Adipose tissue (tissue), 3 donors: ENCODE results near the gene ANKRD44. TPM values are rescaled to one million over a fixed set of nuclear protein-coding genes. Genes with fewer than 3 reads are reported as not detected.

Experiments
- H3K27ac ChIP-seq: one replicate; pipeline ENCODE4 v1.5.1; 2013; ENCODE audit warnings: low read depth, low read length
- WGBS, 3 donors: extraction: QIAGEN DNeasy Blood & Tissue Kit; methylation state at CpG; one replicate each; pipeline ENCODE4 v1.1.7; 2013; 5-methylcytosine and 5-hydroxymethylcytosine counted together
- polyA plus RNA-seq, 3 donors: library from polyadenylated mRNA; stranded (reverse); fragments of 200-250 nt; gene quantifications; one replicate each; pipeline ENCODE4 v1.2.3, GENCODE V29; 2013
- donor health status: healthy with polysubstance abuse.
- donor health status: Bipolar disorder and iron deficiency.
- donor health status: healthy.

The ANKRD44 gene
- polyA plus RNA-seq, 3 donors, result 1.3 to 4.2 (median 3.5) TPM

DNA sequence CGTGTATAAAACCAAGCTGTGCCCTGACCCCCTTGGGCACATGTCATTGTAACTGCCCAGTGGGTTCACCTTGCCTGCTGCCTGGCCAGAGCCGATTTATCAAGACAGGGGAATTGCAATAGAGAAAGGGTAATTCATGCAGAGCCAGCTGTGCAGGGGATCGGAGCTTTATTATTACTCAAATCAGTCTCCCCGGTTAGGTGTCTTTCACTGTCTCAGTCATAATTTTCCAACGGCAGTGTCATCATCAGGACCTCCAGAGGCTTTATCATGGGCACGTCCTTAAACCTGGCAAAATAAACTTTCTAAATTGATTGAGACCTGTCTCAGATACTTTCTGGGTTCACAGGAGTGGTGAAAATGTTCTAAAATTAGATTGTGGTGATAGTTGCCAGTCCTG lies 354.5 kb downstream of the ANKRD44 start:
- 71 to 87% (median 85%) methylated on average over 6 of the region's 6 CpGs for WGBS, 3 donors
- H3K27ac ChIP-seq, result no peak overlapping the region

DNA sequence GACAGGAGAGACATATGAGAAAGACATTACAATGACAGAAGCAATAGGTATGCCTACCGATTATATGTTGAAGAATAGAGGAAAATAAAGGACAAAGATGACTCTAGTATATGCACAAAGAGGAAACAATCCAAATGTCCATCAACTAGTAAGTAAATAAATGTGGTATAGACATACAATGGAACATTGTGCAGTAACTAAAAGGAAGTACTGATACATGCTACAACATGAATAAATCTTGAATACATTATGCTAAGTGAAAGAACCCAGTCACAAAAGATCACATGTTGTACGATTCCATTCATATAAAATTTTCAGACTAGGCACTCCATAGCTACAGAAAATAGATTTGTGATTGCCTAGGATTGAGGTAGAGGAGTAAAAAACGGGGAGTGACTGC lies 355.5 kb downstream of the ANKRD44 start:
- 56 to 77% (median 56%) methylated on average over 3 of the region's 3 CpGs for whole genome bisulfite sequencing, 3 donors
- no peak overlapping the region for H3K27ac ChIP-seq

- WGBS, 3 donors, result 68 to 97% (median 92%) methylated on average over 5 of the region's 5 CpGs
- no peak overlapping the region for H3K27ac ChIP-seq
Measured at GRCh38 chr2:196954001-196954400, 356.6 kb downstream of the ANKRD44 start.

DNA sequence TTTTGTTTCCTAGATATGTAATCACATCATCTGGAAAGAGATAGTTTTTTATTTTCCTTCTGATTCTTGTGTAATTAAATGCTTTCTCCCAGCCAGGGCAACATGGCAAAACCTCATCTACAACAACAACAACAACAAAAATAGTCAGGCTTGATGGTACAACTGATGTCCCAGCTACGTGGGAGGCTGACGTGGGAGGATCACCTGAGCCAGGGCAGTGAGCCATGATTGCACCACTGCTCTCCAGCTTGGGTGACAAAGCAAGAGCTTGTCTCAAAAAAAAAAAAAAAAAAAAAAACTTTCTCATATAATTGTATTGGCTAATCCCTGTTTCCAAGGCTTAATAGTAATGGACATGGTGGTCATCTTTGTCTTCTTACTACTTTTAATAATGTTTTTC lies 357.6 kb downstream of the ANKRD44 start:
- no peak overlapping the region for H3K27ac ChIP-seq
- 86 to 91% (median 90%) methylated on average over 2 of the region's 2 CpGs for WGBS, 3 donors

- H3K27ac ChIP-seq, result no peak overlapping the region
- whole genome bisulfite sequencing, 3 donors, result 63 to 72% (median 67%) methylated on average over 2 of the region's 2 CpGs
Measured at GRCh38 chr2:196951973-196952372, 358.6 kb downstream of the ANKRD44 start.

DNA sequence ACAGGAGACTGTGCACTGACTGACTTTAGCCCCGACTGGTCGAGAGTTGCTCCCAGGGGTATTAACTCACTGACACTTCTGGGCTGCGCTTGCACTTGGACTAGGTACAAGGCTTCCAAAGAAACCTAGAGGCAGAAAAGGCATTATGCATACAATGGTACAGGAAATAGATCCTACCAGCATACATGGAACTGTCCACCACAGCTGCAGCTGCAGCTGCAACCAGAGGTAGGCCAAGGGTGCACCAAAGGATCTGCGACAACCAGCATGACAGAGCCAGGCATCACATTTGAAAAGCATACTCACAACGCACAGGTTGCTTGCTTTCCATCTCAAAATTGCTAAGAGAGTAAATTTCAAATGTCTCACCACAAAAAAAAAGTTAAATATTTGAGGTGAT lies 361.5 kb downstream of the ANKRD44 start:
- no peak overlapping the region for H3K27ac ChIP-seq
- 54 to 67% (median 61%) methylated on average over 5 of the region's 5 CpGs for WGBS, 3 donors

GRCh38 chr2:196944570-196944969 lies 366.0 kb downstream of the ANKRD44 start:
- 60 to 71% (median 70%) methylated on average over 4 of the region's 4 CpGs for WGBS, 3 donors
- no peak overlapping the region for H3K27ac ChIP-seq

- no peak overlapping the region for H3K27ac ChIP-seq
- WGBS, 3 donors, result 79 to 85% (median 82%) methylated on average over 4 of the region's 4 CpGs
Measured at GRCh38 chr2:196941398-196942078, 369.0 kb downstream of the ANKRD44 start.

DNA sequence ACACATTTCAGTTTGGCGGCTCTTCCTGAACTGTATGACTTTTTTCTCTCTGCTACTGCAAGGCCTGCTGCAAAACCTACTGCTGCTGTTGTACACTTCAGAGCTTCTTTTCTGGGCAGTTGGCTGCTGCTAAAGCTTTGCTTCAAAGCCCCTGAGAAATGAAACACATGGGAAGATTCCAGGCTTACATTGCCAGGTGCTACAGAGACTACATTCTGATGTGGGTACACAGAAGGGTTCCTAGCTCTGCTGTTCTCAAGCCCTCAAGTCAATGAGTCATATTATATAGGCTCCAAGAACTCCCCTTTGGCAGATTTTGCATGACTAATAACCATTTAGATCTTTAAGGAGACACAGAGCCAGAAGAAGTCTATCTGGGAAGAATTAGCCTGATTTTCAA lies 371.2 kb downstream of the ANKRD44 start:
- H3K27ac ChIP-seq, result no peak overlapping the region
- WGBS, 3 donors, result 48 to 98% (median 97%) methylated on average over 1 of the region's 1 CpG

Other genes with a start within 250 kb of the ANKRD44 start
- gene SF3B1, start 124.2 kb upstream of the ANKRD44 start, polyA plus RNA-seq, result 100 to 1,000 TPM in 2 of 3 donors, 10 to 100 TPM in 1; 82.5 to 113 (median 109) TPM
- gene COQ10B, start 142.8 kb upstream of the ANKRD44 start, polyA plus RNA-seq, result 10 to 100 TPM in 2 of 3 donors, 1 to 10 TPM in 1; 8.2 to 39.9 (median 25.4) TPM
- 100 to 1,000 TPM; 199 to 314 (median 237) TPM for gene HSPD1, start 189.1 kb upstream of the ANKRD44 start, polyA plus RNA-seq
- gene HSPE1, start 189.6 kb upstream of the ANKRD44 start, polyA plus RNA-seq, result 100 to 1,000 TPM in 2 of 3 donors, 10 to 100 TPM in 1; 75.1 to 225 (median 199) TPM
- gene MOB4, start 205.3 kb upstream of the ANKRD44 start, polyA plus RNA-seq, result 10 to 100 TPM in 2 of 3 donors, 1 to 10 TPM in 1; 9.8 to 26.8 (median 23.5) TPM